ENCODE measurements around the gene CLCNKB.

DNA sequence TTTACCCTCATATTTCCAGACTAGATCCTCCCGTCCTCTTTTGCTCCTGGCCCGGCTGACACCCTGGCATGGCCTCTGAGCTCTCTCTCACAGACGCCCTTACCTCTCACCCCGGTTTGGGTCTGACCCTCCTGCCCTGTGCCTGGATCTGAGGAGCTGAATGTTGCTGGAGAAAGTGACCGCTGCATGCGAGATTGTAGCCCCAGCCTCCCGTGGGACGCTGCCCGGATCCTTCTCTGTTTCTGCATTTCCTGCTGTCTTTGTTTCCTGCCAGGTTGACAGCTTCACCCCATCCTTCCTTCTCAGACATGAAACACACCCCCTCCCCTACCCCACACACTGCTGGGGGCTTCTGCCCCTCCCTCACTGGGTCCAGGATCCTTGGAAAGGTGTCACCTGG lies 20.3 kb downstream of the CLCNKB start:
- TF ChIP-seq, protein P1, sequence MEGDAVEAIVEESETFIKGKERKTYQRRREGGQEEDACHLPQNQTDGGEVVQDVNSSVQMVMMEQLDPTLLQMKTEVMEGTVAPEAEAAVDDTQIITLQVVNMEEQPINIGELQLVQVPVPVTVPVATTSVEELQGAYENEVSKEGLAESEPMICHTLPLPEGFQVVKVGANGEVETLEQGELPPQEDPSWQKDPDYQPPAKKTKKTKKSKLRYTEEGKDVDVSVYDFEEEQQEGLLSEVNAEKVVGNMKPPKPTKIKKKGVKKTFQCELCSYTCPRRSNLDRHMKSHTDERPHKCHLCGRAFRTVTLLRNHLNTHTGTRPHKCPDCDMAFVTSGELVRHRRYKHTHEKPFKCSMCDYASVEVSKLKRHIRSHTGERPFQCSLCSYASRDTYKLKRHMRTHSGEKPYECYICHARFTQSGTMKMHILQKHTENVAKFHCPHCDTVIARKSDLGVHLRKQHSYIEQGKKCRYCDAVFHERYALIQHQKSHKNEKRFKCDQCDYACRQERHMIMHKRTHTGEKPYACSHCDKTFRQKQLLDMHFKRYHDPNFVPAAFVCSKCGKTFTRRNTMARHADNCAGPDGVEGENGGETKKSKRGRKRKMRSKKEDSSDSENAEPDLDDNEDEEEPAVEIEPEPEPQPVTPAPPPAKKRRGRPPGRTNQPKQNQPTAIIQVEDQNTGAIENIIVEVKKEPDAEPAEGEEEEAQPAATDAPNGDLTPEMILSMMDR (conservative IDR thresholded peaks at IDR 0.05): no peak
- TF ChIP-seq EZH2 (IDR thresholded peaks at IDR 0.05; ENCODE audit: low read depth): no peak

Data from PC-9 (cell line).